ENCODE data around the gene GMEB2.

Gene GMEB2

DNA sequence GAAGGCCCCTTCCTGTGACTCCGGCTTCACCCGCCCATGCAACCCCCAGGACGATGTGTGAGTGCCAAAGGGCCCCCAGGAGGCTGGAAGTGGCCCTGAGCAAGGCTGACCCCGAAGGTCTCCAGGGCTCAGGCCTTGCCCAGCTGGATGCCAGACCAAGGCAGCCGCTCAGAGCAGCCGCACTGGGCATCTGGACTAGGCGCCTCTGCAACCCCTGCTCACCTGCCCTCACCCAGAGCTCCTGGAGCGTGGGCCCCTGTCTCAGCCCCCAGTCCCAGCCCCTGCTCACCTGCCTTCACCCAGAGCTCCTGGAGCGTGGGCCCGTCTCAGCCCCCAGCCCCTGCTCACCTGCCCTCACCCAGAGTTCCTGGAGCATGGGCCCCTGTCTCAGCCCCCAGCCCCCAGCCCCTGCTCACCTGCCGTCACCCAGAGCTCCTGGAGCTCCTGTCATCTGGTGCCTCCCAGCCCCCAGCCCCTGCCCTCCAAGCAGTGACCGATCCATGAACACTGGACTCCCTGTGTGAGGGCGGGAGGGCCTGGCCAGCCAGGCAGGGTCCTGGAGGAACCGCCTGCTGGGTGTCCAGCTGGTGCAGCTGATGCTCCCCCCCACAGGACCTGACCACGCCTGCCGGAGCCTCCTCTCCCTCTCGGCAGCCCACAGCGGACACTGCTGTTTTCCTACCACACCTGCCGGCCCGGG is 80.5 kb downstream of the GMEB2 start:
- no peak for TF ChIP-seq CTCF (IDR thresholded peaks at IDR 0.05; ENCODE audit: control extremely low read depth, extremely low read depth, low read depth, missing control alignments)
- ChIA-PET CTCF (interaction anchor here (1.1 to 2.3 kb wide), 4 partner anchors 9 to 319 kb away, joined by 3 to 12 read pairs (median 3); partner anchors contain the start of genes PTK6 and TPD52L2), POLR2A (no interaction called here)
- DNase-seq (ENCODE audit: extremely low spot score) = no peak

DNA sequence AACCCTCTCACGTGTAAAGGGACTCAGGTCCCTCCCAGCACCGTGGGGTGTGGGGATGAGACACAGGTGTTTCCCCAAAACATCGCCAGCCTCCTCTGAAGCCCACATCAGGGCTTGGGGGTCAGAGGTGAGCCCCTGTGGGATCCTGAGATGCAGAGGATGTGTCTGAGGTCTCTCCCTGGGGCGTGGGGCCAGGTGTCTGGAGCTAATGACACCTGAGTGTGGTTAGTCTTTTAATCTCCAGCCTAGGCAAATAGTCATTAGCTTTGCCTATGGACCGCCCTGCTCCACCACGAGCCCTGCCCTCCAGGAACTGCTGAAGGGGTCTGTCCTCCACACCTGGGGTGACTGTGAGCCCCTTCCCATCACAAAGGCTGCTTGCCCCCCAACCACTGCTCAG is 81.1 kb downstream of the GMEB2 start:
- DNase-seq (ENCODE audit: extremely low spot score) = no peak
- no peak for TF ChIP-seq CTCF (IDR thresholded peaks at IDR 0.05; ENCODE audit: control extremely low read depth, extremely low read depth, low read depth, missing control alignments)
- CTCF ChIA-PET = interaction anchor here (1.1 to 2.3 kb wide), 4 partner anchors 8 to 320 kb away, joined by 3 to 12 read pairs (median 3); partner anchors contain the start of genes PTK6 and TPD52L2
- POLR2A ChIA-PET = no interaction called here

DNA sequence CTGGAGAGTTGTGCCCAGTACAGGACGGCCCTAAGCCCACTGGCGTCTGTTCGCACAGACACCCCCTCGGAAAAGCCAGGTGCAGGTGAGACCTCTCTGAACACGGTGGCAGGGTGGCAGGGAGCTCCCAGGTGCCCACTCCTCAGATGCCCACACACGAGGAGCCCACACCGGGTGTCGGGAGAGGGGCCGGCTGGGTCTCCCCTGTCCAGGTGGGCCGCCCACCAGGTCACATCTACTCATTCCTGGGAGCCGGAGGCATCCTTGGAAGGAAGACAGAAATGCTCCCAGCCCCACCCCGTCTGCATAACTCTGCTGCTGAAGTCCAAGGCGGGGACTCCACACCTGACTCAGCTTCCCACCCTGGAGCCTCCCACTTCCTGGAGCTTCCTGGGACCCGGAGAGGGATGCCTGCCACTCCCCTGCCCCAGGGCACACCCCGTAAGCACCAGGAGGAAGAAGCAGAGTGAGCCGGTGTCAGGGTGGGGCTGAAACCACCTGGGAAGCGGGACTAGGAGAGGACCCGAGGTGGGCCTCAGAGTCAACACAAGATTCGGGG is 81.9 kb downstream of the GMEB2 start:
- DNase-seq (ENCODE audit: extremely low spot score) = no peak
- TF ChIP-seq CTCF (IDR thresholded peaks at IDR 0.05; ENCODE audit: control extremely low read depth, extremely low read depth, low read depth, missing control alignments) = no peak
- POLR2A ChIA-PET = interaction anchor here (0.6 kb wide), 1 partner anchor 14 kb away, joined by 3 read pairs; no protein-coding TSS in a partner anchor
- CTCF ChIA-PET = no interaction called here

DNA sequence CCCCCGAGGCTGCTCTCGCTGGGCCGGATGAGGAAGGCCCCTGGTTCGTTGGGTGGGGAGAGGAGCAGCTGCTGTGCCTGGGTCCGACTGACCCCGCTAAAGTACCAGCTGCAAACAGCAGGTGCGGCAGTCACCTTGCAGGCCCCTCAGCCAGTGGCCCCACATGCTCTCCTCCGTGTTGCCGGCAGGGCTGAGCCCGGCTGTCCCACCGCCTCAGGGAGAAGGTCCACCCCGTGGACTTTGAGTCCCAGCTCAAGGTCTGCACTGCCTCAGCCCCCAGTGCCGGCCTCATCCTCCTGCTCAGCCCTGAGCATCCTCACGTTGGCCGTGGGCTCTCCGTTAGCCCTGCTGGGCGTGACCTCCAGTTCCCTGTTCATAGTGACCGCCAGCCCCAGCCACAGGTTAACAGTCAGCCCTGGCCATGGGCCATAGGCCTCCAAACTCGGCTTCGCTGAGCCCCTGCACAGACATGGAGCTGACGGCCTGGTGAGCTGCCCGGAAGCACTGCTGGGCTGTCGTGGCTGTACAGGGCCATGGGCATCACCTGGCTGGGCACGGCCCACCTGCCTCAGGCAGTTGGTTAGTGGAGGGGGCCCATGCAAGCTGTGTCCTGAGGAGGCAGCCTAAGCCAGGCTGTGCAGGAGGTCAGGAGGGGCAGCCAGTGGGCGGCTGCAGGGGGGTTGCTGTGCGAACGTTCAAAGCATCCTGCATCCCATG is 82.5 kb downstream of the GMEB2 start:
- TF ChIP-seq CTCF (IDR thresholded peaks at IDR 0.05; ENCODE audit: control extremely low read depth, extremely low read depth, low read depth, missing control alignments) = no peak
- CTCF ChIA-PET = interaction anchor here (1.0 kb wide), 1 partner anchor 8 kb away, joined by 3 read pairs; no protein-coding TSS in a partner anchor
- no peak for DNase-seq (ENCODE audit: extremely low spot score)
- POLR2A ChIA-PET = no interaction called here

GRCh38 chr20:63543733-63544132 is 83.2 kb downstream of the GMEB2 start:
- POLR2A ChIA-PET = no interaction called here

More at GRCh38 chr20:63543733-63544132, 83.2 kb downstream of the GMEB2 start:
- TF ChIP-seq CTCF (IDR thresholded peaks at IDR 0.05; ENCODE audit: control extremely low read depth, extremely low read depth, low read depth, missing control alignments) = no peak
- CTCF ChIA-PET = interaction anchor here (1.0 to 1.9 kb wide), 4 partner anchors 8 to 430 kb away, joined by 3 to 5 read pairs (median 4); no protein-coding TSS in a partner anchor
- no peak for DNase-seq (ENCODE audit: extremely low spot score)
